Left kidney (tissue), 2 donors: ENCODE measurements around the gene TSKU. TPM values are rescaled to one million over a fixed set of nuclear protein-coding genes. Genes with fewer than 3 reads are reported as not detected.
"Not testable (repeated sequence)": the region's sequence is repeated elsewhere in the genome, so short reads cannot be mapped to it uniquely, and the experiment has no call there.

Experiments
- DNase-seq: peaks from one replicate; pipeline ENCODE4 v3.0.0-alpha.2; 2013
- polyA plus RNA-seq: library from polyadenylated mRNA; unstranded; fragments of 120-200 nt; gene quantifications from one replicate; pipeline ENCODE4 v1.2.1, GENCODE V29; 2013; ENCODE audit not compliant: insufficient read length

Gene TSKU
- polyA plus RNA-seq, 1 donor: 21.2 TPM

DNA sequence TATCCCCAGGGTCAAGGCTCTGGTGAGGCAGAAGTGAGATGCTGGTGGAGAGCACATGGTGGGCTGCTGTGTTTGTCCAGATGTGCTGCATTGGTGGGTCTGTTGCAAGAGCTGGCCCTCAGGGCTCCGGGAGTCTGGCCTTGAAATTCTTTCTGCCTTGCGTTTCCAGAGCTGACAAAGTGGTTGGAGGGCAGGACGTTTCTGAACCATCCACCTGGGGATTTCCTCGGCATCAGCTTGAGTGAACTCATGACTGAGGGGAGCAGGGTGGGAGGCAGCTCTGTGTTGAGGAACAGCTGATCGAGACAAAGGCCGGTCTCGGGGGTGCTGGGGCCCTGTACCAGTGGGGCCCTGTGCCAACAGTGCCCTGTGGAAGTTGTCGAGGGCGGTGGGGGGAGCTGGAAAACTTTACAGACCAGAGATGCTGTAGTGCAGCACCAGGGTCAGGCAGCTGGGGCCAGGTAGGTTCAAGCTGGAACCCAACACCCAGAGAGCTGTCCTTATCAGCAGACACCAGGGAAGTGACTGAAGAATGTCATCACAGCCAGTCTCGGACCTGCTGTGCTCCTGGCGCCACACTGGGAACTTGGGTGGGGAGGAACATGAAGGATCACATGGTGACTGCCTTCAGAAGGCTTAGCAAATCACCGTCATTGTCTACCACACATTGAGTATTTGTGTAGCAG, 4.9 kb downstream of the TSKU start:
- DNase-seq: no peak

DNA sequence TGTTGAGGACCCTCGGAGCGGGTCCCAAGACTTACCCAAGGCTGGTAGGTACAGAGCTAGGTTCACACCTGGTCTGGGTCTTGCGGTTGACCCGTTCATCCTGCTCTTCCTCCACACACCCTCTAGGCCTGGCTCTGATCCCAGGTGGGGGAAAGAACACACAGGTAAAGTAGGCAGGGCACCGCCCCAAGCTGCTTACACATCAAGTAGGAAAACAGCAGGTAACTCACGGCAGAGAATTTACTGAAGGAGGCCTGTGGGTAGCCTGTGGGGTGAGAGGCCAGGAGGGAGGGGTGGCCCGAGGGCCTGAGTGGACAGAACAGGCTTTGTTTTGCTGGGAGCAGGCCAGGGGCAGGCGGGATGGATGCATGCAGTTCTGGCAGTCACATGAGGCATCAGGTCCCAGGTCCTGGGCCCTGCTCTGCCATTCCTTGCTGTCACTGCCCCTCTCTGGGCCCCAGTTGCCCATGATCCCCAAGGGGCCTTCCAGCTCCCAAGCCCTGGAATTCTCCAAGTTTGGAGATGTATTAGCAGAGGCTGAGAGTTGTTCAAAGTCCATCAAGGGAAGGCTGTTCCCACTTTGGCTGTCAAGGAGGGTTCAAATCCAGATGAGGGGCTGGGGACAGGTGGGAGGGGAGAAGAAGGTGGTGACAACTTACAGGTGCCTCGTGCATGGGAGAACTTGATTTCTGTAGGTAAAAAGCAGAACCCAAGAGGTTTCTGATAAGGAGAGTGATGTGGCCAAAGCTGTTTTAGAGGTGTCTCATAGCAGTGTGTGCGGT, 5.7 kb downstream of the TSKU start:
- DNase-seq: no peak

DNA sequence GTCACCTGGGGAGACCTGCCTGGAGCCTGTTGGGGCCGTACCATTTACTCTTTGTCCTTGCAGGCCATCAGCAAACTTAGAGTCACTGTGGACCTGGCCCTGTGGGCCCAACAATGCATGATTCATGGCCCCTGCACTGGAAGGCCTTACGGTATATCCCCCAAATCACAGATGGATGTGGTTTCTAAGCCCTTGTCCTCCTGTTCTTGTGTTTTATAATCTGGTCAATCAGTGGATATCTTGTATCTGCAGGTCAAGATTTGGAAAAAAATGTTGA, 6.2 kb downstream of the TSKU start:
- no peak for DNase-seq

DNA sequence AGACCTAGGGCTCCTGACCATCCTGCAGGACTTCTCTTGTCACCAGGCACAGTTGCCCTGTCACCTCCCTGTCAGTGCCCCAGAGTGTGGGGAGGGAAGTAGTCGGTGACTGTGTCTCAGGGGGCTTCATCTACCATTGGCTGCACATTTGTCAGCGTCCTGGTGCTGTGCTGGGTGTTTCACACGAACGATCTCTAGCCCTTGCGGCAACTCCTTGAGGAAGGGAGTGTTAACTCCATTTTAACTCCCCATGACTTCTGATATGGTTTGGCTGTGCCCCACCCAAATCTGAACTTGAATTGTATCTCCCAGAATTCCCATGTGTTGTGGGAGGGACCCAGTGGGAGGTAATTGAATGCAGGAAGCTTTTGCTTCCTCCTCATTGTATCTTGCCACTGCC, 7.1 kb downstream of the TSKU start:
- no peak for DNase-seq

DNA sequence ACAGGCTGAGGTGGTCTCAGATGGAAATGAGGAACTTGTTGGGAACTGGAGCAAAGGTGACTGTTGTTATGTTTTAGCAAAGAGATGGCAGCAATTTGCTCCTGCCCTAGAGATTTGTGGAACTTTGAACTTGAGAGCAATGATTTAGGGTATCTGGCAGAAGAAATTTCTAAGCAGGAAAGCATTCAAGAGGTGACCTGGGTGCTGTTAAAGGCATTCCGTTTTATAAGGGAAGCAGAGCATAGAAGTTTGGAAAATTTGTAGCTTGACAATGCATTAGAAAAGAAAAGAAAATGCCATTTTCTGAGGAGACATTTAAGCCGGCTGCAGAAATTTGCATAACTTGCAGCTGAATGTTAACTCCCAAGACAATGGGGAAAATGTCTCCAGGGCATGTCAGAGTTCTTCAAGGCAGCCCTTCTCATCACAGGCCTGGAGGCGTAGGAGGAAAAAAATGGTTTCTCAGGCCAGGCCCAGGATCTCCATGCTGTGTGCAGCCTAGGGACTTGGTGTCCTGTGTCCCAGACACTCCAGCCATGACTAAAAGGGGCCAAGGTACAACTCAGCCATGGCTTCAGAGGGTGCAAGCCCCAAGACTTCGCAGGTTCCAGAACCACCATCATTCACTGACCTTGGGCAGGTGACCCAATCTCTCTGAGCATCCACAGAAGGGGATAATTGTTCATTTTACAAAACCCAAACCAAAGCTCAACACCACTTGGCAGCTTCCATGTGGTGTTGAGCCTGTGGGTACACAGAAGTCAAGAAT, 8.0 kb downstream of the TSKU start:
- DNase-seq: not testable (repeated sequence)

- DNase-seq: no peak
Observed at GRCh38 chr11:76791861-76792260, 8.7 kb downstream of the TSKU start.

DNA sequence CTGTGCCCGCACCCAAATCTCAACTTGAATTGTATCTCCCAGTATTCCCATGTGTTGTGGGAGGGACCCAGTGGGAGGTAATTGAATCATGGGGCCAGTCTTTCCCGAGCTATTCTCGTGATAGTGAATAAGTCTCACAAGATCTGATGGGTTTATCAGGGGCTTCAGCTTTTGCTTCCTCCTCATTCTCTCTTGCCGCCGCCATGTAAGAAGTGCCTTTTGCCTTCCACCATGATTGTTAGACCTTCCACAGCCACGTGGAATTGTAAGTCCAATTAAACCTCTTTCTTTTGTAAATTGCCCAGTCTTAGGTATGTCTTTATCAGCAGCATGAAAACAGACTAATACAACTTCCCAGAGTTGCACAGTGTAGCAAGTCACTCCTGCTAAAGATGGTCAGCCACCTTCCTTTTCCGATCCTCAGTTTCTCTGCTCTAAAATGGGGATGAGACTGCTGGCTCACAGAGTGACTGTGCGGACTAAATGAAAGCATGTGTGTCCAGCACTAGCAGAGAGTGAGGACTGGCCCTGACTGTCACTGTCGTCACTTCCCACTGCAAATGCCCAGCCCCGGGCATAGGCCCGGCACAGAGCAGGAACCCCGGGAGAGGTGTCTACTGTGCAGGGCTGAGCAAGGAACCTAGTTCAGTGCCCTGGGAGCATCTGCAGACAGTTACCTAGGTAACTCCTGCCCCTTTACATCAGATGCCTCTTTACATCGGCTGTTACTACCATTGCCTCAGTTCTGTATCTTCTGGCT, 9.5 kb downstream of the TSKU start:
- DNase-seq: no peak

- DNase-seq: no peak
Observed at GRCh38 chr11:76793391-76794291, 10.5 kb downstream of the TSKU start.

- DNase-seq: no peak
Observed at GRCh38 chr11:76794371-76795289, 11.5 kb downstream of the TSKU start.

- DNase-seq: no peak
Observed at GRCh38 chr11:76795290-76795935, 12.3 kb downstream of the TSKU start.

- no peak for DNase-seq
Observed at GRCh38 chr11:76795936-76796441, 12.8 kb downstream of the TSKU start.

DNA sequence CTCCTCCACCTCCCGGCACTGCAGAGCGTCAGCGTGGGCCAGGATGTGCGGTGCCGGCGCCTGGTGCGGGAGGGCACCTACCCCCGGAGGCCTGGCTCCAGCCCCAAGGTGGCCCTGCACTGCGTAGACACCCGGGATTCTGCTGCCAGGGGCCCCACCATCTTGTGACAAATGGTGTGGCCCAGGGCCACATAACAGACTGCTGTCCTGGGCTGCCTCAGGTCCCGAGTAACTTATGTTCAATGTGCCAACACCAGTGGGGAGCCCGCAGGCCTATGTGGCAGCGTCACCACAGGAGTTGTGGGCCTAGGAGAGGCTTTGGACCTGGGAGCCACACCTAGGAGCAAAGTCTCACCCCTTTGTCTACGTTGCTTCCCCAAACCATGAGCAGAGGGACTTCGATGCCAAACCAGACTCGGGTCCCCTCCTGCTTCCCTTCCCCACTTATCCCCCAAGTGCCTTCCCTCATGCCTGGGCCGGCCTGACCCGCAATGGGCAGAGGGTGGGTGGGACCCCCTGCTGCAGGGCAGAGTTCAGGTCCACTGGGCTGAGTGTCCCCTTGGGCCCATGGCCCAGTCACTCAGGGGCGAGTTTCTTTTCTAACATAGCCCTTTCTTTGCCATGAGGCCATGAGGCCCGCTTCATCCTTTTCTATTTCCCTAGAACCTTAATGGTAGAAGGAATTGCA, 13.5 kb downstream of the TSKU start:
- no peak for DNase-seq

GRCh38 chr11:76797341-76798201, 14.4 kb downstream of the TSKU start:
- DNase-seq: no peak

GRCh38 chr11:76798202-76798581, 15.0 kb downstream of the TSKU start:
- DNase-seq: no peak

- DNase-seq: no peak
Observed at GRCh38 chr11:76798671-76799065, 15.5 kb downstream of the TSKU start.

GRCh38 chr11:76799066-76799804, 16.1 kb downstream of the TSKU start:
- peak; percentile 72 for DNase-seq
